WTC11 (cell line): ENCODE measurements around the gene MYO6. TPM values are rescaled to one million over a fixed set of nuclear protein-coding genes. Genes with fewer than 3 reads are reported as not detected.

ENCODE experiments used
- ATAC-seq: fragments of 200-7000 bp; cut with Tn5 transposase; 2 replicates; pipeline ENCODE4 v1.10.0; 2021; ENCODE audit warnings: mild to moderate bottlenecking, moderate library complexity
- CTCF ChIA-PET: fragments of 300-600 bp; sonication (Branson Sonifier 250); formaldehyde crosslinking; loops from one replicate; lab custom pipeline; 2021; ENCODE audit warnings: antibody characterized with exemption; lab: Charles Lee
- POLR2A ChIA-PET: fragments of 350-600 bp; sonication (Branson Sonifier 250); formaldehyde crosslinking; loops from one replicate; lab custom pipeline; 2021; ENCODE audit warnings: antibody characterized with exemption; lab: Charles Lee
- DNase-seq: peaks from one replicate; pipeline ENCODE4 v3.0.0; 2021; ENCODE audit warnings: low spot score
- H3K27ac Mint-ChIP-seq: 2 replicates; pipeline ENCODE4 v1.8.0; 2021; ENCODE audit warnings: mixed read lengths
- H3K27me3 Mint-ChIP-seq: 2 replicates; pipeline ENCODE4 v1.8.0; 2021; ENCODE audit warnings: low read depth, mild to moderate bottlenecking, moderate library complexity, mixed read lengths
- H3K36me3 Mint-ChIP-seq: 2 replicates; pipeline ENCODE4 v1.8.0; 2021; ENCODE audit warnings: mixed read lengths
- H3K4me1 Mint-ChIP-seq: 2 replicates; pipeline ENCODE4 v1.8.0; 2022; ENCODE audit warnings: mixed read lengths
- H3K4me3 Mint-ChIP-seq: 2 replicates; pipeline ENCODE4 v1.8.0; 2021; ENCODE audit warnings: mild to moderate bottlenecking, moderate library complexity, mixed read lengths
- H3K9me3 Mint-ChIP-seq: 2 replicates; pipeline ENCODE4 v1.8.0; 2021; ENCODE audit warnings: mixed read lengths
- CREB1 ChIP-seq: sonication (generic); formaldehyde crosslinking; IDR thresholded peaks from 2 replicates; pipeline ENCODE4 v1.8.0; 2023; ENCODE audit warnings: mild to moderate bottlenecking, missing genetic modification reagents
- CREM ChIP-seq: sonication (generic); formaldehyde crosslinking; IDR thresholded peaks from 2 replicates; pipeline ENCODE4 v1.8.1; 2022; ENCODE audit warnings: mild to moderate bottlenecking, missing genetic modification reagents, moderate library complexity
- ELF4 ChIP-seq: sonication (generic); formaldehyde crosslinking; IDR thresholded peaks from 2 replicates; pipeline ENCODE4 v1.8.1; 2022; ENCODE audit warnings: low read depth, mild to moderate bottlenecking, moderate library complexity, missing genetic modification reagents
- EMX1 ChIP-seq: fragments of 250-450 bp; sonication (Bioruptor Pico); IDR thresholded peaks from 2 replicates; pipeline ENCODE4 v1.8.0; 2021; ENCODE audit warnings: mild to moderate bottlenecking
- FOXK1 ChIP-seq: sonication (generic); formaldehyde crosslinking; IDR thresholded peaks from 2 replicates; pipeline ENCODE4 v1.8.0; 2022; ENCODE audit warnings: mild to moderate bottlenecking, moderate library complexity, missing genetic modification reagents
- IRF2 ChIP-seq: sonication (generic); formaldehyde crosslinking; IDR thresholded peaks from 2 replicates; pipeline ENCODE4 v1.8.0; 2022; ENCODE audit warnings: low read depth, missing genetic modification reagents, borderline replicate concordance
- JUN ChIP-seq: sonication (generic); formaldehyde crosslinking; IDR thresholded peaks from 2 replicates; pipeline ENCODE4 v1.8.0; 2023; ENCODE audit warnings: mild to moderate bottlenecking, missing genetic modification reagents
- NFYB ChIP-seq: sonication (generic); formaldehyde crosslinking; conservative IDR thresholded peaks from 2 replicates; pipeline ENCODE4 v1.8.0; 2022; ENCODE audit warnings: low read depth, missing genetic modification reagents
- NR1H2 ChIP-seq: sonication (generic); formaldehyde crosslinking; IDR thresholded peaks from 2 replicates; pipeline ENCODE4 v1.9.0; 2021; ENCODE audit warnings: mild to moderate bottlenecking, moderate library complexity, missing genetic modification reagents
- SMAD3 ChIP-seq: sonication (generic); formaldehyde crosslinking; IDR thresholded peaks from 2 replicates; pipeline ENCODE4 v1.8.0; 2022; ENCODE audit warnings: missing genetic modification reagents, mild to moderate bottlenecking, borderline replicate concordance
- SOX15 ChIP-seq: fragments of 250-450 bp; sonication (Bioruptor Pico); IDR thresholded peaks from 2 replicates; pipeline ENCODE4 v1.9.0; 2021; ENCODE audit warnings: mild to moderate bottlenecking
- ZNF232 ChIP-seq: sonication (generic); formaldehyde crosslinking; IDR thresholded peaks from 2 replicates; pipeline ENCODE4 v1.8.0; 2022; ENCODE audit warnings: mild to moderate bottlenecking, missing genetic modification reagents
- ZNF416 ChIP-seq: fragments of 250-450 bp; sonication (Bioruptor Pico); IDR thresholded peaks from 2 replicates; pipeline ENCODE4 v1.9.0; 2021; ENCODE audit warnings: mild to moderate bottlenecking, inconsistent platforms
- total RNA-seq: library from RNA; stranded (reverse); gene quantifications from 3 replicates; pipeline ENCODE4 v1.2.3, GENCODE V29; 2021
- TF ChIP-seq, protein P1 (sequence below): sonication (generic); formaldehyde crosslinking; IDR thresholded peaks from 2 replicates; pipeline ENCODE4 v1.8.1; 2023; ENCODE audit warnings: mild to moderate bottlenecking, missing genetic modification reagents
- TF ChIP-seq, protein P2 (sequence below): fragments of 250-450 bp; sonication (Bioruptor Pico); IDR thresholded peaks from 2 replicates; pipeline ENCODE4 v1.9.0; 2021; ENCODE audit warnings: moderate library complexity, mild to moderate bottlenecking, inconsistent platforms, borderline replicate concordance
- TF ChIP-seq, protein P3 (sequence below): sonication (generic); formaldehyde crosslinking; IDR thresholded peaks from 2 replicates; pipeline ENCODE4 v1.8.0; 2023; ENCODE audit warnings: missing genetic modification reagents
- TF ChIP-seq, protein P4 (sequence below): sonication (generic); formaldehyde crosslinking; IDR thresholded peaks from 2 replicates; pipeline ENCODE4 v1.8.1; 2022; ENCODE audit warnings: mild to moderate bottlenecking, missing genetic modification reagents, moderate library complexity, borderline replicate concordance
- TF ChIP-seq, protein P5 (sequence below): sonication (generic); formaldehyde crosslinking; IDR thresholded peaks from 2 replicates; pipeline ENCODE4 v1.8.1; 2023; ENCODE audit warnings: mild to moderate bottlenecking, missing genetic modification reagents, borderline replicate concordance
- TF ChIP-seq, protein P6 (sequence below): sonication (generic); formaldehyde crosslinking; IDR thresholded peaks from 2 replicates; pipeline ENCODE4 v1.8.1; 2022; ENCODE audit warnings: low read depth, missing genetic modification reagents, borderline replicate concordance

Gene MYO6
- total RNA-seq, 1 experiment from 2014 or later, result 32.6 TPM

DNA sequence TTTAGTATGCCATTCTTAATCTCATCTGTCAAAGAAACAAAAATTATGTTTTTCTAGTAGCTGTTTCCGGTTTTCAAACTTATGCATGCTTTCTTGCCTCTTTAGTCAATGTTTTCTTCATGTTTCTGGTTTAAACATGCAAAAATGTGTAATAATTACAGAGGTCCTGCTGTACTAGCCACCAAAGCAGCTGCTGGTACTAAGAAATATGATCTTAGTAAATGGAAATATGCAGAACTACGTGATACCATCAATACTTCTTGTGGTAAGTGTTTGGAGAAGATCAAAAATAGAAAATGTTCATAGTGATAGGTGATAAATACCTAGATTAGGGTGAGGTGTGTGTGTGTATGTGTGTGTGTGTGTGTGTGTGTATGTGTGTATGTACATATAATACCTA is 158.4 kb downstream of the MYO6 start (continued):
- TF ChIP-seq ELF4 (CRISPR knock-in tag) (no peak), CREB1 (CRISPR knock-in tag) (no peak), EMX1 (CRISPR knock-in tag) (no peak)

DNA sequence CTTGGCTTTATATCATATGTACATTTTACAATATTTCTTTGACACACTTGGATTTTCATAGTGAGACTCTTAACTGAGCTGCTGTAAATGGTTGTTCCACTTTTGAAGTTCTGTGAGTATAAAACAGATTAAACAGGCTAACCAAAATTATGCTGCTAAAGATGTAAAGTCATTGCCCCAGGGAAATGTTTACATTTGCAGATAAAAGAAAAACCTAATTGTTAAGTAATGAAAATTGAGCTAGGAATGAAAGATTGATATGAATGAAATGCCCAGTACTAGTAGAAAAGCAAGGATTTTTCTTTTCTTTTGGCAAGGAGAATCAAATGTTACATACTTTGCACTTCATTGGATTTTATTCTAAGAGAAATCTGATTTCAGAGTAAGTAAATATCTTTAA is 164.0 kb downstream of the MYO6 start:
- Mint-ChIP-seq H3K9me3 (no peaks in the 10 kb centered on the region), H3K27ac (no peak overlapping the region), H3K27me3 (no peaks in the 10 kb centered on the region), H3K4me3 (no peak overlapping the region), H3K36me3 (peaks cover 4% of the 10 kb centered on the region; the same call in 1 of the 2 replicates)
- no peak for ATAC-seq
- ChIA-PET CTCF (no interaction called here), POLR2A (no interaction called here)
- TF ChIP-seq SOX15 (CRISPR knock-in tag) (no peak), FOXK1 (no peak), JUN (CRISPR knock-in tag) (no peak), ZNF232 (no peak), CREM (CRISPR knock-in tag) (no peak), SMAD3 (CRISPR knock-in tag) (no peak), ZNF416 (CRISPR knock-in tag) (no peak), IRF2 (CRISPR knock-in tag) (no peak), CREB1 (CRISPR knock-in tag) (no peak), NR1H2 (no peak), NFYB (CRISPR knock-in tag) (no peak)
- TF ChIP-seq, protein P1, sequence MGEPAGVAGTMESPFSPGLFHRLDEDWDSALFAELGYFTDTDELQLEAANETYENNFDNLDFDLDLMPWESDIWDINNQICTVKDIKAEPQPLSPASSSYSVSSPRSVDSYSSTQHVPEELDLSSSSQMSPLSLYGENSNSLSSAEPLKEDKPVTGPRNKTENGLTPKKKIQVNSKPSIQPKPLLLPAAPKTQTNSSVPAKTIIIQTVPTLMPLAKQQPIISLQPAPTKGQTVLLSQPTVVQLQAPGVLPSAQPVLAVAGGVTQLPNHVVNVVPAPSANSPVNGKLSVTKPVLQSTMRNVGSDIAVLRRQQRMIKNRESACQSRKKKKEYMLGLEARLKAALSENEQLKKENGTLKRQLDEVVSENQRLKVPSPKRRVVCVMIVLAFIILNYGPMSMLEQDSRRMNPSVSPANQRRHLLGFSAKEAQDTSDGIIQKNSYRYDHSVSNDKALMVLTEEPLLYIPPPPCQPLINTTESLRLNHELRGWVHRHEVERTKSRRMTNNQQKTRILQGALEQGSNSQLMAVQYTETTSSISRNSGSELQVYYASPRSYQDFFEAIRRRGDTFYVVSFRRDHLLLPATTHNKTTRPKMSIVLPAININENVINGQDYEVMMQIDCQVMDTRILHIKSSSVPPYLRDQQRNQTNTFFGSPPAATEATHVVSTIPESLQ (CRISPR knock-in tag), result no peak
- TF ChIP-seq, protein P2, sequence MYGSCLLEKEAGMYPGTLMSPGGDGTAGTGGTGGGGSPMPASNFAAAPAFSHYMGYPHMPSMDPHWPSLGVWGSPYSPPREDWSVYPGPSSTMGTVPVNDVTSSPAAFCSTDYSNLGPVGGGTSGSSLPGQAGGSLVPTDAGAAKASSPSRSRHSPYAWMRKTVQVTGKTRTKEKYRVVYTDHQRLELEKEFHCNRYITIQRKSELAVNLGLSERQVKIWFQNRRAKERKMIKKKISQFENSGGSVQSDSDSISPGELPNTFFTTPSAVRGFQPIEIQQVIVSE (CRISPR knock-in tag), result no peak
- TF ChIP-seq, protein P3, sequence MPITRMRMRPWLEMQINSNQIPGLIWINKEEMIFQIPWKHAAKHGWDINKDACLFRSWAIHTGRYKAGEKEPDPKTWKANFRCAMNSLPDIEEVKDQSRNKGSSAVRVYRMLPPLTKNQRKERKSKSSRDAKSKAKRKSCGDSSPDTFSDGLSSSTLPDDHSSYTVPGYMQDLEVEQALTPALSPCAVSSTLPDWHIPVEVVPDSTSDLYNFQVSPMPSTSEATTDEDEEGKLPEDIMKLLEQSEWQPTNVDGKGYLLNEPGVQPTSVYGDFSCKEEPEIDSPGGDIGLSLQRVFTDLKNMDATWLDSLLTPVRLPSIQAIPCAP (CRISPR knock-in tag), result no peak
- TF ChIP-seq, protein P4, sequence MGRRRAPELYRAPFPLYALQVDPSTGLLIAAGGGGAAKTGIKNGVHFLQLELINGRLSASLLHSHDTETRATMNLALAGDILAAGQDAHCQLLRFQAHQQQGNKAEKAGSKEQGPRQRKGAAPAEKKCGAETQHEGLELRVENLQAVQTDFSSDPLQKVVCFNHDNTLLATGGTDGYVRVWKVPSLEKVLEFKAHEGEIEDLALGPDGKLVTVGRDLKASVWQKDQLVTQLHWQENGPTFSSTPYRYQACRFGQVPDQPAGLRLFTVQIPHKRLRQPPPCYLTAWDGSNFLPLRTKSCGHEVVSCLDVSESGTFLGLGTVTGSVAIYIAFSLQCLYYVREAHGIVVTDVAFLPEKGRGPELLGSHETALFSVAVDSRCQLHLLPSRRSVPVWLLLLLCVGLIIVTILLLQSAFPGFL (CRISPR knock-in tag), result no peak
- TF ChIP-seq, protein P5, sequence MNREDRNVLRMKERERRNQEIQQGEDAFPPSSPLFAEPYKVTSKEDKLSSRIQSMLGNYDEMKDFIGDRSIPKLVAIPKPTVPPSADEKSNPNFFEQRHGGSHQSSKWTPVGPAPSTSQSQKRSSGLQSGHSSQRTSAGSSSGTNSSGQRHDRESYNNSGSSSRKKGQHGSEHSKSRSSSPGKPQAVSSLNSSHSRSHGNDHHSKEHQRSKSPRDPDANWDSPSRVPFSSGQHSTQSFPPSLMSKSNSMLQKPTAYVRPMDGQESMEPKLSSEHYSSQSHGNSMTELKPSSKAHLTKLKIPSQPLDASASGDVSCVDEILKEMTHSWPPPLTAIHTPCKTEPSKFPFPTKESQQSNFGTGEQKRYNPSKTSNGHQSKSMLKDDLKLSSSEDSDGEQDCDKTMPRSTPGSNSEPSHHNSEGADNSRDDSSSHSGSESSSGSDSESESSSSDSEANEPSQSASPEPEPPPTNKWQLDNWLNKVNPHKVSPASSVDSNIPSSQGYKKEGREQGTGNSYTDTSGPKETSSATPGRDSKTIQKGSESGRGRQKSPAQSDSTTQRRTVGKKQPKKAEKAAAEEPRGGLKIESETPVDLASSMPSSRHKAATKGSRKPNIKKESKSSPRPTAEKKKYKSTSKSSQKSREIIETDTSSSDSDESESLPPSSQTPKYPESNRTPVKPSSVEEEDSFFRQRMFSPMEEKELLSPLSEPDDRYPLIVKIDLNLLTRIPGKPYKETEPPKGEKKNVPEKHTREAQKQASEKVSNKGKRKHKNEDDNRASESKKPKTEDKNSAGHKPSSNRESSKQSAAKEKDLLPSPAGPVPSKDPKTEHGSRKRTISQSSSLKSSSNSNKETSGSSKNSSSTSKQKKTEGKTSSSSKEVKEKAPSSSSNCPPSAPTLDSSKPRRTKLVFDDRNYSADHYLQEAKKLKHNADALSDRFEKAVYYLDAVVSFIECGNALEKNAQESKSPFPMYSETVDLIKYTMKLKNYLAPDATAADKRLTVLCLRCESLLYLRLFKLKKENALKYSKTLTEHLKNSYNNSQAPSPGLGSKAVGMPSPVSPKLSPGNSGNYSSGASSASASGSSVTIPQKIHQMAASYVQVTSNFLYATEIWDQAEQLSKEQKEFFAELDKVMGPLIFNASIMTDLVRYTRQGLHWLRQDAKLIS, result no peak
- TF ChIP-seq, protein P6, sequence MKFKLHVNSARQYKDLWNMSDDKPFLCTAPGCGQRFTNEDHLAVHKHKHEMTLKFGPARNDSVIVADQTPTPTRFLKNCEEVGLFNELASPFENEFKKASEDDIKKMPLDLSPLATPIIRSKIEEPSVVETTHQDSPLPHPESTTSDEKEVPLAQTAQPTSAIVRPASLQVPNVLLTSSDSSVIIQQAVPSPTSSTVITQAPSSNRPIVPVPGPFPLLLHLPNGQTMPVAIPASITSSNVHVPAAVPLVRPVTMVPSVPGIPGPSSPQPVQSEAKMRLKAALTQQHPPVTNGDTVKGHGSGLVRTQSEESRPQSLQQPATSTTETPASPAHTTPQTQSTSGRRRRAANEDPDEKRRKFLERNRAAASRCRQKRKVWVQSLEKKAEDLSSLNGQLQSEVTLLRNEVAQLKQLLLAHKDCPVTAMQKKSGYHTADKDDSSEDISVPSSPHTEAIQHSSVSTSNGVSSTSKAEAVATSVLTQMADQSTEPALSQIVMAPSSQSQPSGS (CRISPR knock-in tag), result no peak
- TF ChIP-seq, all 79 proteins: peak for 0
- no peak for DNase-seq
- H3K4me1 Mint-ChIP-seq, result peaks cover 7% of the 10 kb centered on the region
